Measurements from ENCODE around the gene SELENOH.

Gene SELENOH

GRCh38 chr11:57746920-57747319, 5.6 kb downstream of the SELENOH start:
- DNase-seq (ENCODE audit: low spot score) = no peak

GRCh38 chr11:57751176-57751575, 9.9 kb downstream of the SELENOH start:
- no peak for DNase-seq (ENCODE audit: low spot score)

DNA sequence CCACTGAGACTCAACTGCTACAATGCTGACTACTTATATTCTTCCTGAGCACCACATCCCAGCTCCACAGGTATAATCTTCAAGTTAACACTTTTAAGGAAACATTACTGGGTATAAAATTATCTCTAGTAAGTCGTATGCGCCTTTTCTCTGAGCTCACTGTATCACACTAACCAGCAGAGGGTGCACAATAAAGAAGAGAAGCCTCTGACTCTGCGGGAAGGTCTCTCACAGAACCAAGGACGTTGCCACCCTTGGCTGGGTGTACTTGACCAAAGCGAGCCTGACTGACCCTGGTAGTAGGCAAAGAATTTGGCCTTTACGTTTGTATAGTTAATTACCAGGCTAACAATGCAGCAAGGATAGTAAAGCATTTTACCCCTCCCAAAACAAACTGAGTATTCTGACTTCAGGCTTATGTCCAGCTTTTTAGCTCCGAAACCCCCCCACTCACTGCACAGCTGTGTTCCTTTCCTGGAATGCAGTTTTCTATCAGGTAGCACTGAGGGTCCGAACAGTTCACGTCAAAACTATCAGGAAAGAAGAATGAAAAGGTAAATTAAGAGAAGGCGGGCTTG, 10.5 kb downstream of the SELENOH start, which contains the start of gene BTBD18:
TSS of gene BTBD18 (minus strand) at position 144 of the 578 bp plus-strand sequence. CDS start 631 bp downstream, outside the sequence.
- DNase-seq (ENCODE audit: low spot score) = peak; percentile 56

GRCh38 chr11:57752954-57753353, 11.7 kb downstream of the SELENOH start:
- DNase-seq (ENCODE audit: low spot score) = no peak

- DNase-seq (ENCODE audit: low spot score) = no peak
Observed at GRCh38 chr11:57758174-57758573, 16.9 kb downstream of the SELENOH start.

- DNase-seq (ENCODE audit: low spot score) = peak; percentile 98
Observed at GRCh38 chr11:57761301-57762234, 20.3 kb downstream of the SELENOH start, which contains the start of gene CTNND1. Gene CTNND1 (plus strand): TSS chr11:57761802. CDS start chr11:57791479, 29,677 bp downstream.

DNA sequence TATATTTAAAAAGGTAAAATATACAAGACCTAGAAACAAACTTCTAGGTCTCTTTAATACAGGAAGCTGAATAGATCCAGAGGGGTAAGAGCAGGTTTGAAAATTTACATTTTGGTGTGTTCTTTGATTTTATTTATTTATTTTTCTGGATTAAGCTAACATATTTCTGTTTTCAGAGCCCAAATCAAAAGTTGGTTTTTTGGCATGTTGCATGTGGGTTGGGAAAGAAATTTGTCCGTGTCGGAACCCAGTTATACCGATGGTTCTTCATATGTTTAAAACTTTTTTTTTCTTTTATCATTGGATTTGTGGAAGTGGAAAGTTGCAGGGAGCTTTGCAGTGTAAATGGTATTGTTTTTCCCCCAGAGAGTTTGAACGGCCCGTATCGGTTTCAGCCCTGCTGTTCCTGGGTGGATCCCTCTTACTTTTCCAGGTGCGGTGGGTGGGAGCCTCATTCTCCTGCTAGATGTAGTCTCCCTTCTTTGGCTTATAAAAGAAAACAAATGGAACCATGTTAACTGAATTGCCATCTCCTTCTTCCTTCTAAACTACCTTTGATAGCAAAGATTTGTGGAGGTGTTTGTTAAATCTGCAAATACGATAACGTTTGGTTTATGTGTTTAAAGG, 21.1 kb downstream of the SELENOH start:
- DNase-seq (ENCODE audit: low spot score) = peak; percentile 50

DNA sequence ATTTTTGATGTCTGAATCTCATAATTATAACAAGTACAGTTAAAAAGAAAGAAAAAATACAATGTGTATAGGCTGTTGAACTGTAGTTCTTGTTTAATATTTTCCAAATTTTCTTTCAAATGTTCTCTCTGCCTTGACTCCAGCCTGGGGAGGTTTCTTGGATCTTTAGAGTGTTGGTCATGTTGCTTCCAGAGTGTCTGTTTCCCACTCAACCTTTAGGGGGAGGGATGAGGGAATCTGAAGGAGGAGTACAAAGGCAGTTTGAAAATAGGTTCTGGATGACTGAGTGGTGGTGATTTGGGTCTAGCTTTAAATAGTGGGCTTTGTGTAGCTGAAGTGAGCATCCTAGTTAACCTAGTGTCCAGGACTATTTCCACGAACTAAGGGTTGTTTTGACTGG, 22.3 kb downstream of the SELENOH start:
- peak; percentile 46 for DNase-seq (ENCODE audit: low spot score)

- DNase-seq (ENCODE audit: low spot score) = no peak
Observed at GRCh38 chr11:57764021-57764420, 22.7 kb downstream of the SELENOH start.

GRCh38 chr11:57764566-57764965, 23.3 kb downstream of the SELENOH start:
- DNase-seq (ENCODE audit: low spot score) = no peak

DNA sequence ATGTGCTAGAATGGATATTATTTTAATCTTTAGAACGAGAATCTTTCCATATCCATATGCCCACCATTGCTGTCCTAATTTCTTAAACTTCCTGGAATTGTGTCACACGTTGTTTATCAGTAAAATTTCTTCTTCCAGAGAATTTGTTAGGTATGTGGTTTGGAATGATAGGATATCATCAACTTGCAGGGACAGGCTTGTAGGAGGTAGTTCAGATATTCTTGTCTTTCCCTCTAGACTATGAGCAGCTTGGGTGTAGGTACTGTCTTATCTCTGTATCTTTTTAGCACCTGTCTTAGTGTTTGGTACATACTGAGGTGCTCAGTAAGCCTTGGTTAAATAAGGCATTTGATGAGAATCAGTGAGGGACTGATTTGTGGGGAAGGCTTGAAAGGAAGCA, 23.7 kb downstream of the SELENOH start:
- no peak for DNase-seq (ENCODE audit: low spot score)

DNA sequence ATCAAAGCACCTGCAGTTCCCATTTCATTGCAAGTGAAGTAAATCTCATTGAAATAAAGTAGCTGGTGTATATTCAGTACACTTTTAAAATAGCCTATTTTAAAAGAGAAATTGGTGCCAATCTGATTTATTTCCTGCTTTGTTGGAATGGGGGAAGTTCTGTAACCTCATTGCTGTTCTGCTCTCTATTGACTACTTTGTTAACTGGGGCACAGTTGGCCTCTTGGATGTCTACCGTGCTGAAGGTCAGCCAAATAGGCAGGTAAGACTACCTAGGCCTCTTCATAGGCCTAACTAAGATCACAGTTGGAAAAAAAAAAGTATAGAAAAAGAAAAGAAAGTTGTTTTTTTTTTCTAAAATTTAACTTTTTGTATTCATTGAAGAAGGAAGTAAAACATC, 29.5 kb downstream of the SELENOH start:
- no peak for DNase-seq (ENCODE audit: low spot score)

DNA sequence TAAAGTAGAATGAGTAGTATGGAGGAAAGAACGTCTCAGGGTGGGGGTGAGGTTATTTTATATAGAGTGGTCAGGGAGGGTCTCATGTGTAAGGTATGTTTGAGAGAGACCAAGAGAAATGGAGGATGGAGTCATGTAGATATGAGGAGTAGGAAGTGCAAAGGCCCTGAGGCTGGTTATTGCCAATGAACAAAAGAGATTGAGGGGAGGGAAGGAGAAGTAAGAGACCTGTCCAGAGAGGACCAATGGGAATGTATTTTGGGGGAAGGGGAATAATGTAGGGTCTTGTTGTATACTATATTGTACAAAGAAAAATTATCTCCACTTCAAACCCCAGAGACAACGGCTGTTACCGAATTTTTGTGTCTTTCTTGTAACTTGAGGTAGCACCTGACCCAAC, 30.1 kb downstream of the SELENOH start:
- DNase-seq (ENCODE audit: low spot score) = no peak

DNA sequence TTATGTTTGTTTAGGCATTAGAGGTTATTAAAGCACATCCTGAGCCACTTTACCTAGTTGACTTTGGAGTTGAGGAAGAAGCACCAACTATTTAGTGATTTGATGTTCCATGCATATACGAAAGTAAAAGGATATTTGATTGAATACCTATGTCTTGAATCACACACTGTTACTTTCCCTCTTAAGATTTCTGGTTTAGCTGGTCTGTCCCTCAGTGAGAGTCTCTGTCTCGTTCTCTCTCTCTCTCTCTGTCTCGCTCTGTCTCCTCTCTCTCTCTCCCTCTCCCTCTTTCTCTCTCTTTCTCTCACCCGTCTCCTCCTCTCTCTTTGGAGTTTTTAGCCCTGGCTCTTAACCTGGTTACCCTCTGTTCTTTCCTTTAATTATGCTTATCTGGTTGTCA, 31.3 kb downstream of the SELENOH start:
- no peak for DNase-seq (ENCODE audit: low spot score)

GRCh38 chr11:57773026-57773598, 31.8 kb downstream of the SELENOH start:
- DNase-seq (ENCODE audit: low spot score) = no peak

DNA sequence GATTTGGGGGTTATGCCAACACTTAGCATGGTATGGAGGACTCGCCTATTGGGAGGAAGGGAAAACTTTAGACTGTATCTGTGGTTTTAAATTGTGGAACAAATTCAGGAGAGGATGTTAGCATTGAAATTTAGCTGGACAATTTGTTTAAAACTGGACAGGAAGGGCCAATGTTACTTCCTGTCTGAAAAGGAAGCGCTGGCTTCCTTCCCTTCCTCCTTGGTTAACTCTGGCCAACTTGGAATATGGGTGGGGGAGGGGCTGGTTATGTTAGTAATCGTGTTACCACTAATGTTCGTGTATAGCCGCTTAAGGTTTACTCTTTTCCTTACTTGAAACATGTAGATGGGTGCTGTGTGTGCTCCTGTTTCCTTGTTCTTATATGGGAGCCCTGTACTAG, 34.2 kb downstream of the SELENOH start:
- no peak for DNase-seq (ENCODE audit: low spot score)

DNA sequence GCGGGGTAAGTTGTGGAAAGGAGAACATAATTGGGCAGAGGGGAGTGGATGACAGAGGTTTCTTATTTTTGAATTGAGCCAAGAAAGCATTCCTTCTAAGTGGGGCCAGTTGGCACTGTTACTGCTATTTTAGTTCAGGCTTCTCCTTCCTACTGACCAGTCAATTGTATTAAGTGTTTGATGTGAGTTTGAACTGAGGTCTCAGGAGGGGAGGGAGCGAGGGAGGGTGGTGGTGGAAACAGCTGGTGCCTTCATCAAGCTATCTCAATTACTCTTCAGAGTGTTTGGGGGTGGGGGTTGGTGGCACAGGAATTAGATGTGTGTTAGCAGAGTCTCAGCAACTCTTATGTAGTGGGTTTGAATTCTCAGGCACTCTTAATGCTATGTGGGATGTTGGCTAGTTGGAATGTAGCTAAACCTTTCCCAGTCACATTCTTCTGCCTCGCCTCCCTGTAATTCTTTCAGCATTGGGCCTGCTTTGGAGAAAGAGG, 34.8 kb downstream of the SELENOH start:
- DNase-seq (ENCODE audit: low spot score) = peak; percentile 42

GRCh38 chr11:57776577-57777210, 35.4 kb downstream of the SELENOH start:
- no peak for DNase-seq (ENCODE audit: low spot score)

DNA sequence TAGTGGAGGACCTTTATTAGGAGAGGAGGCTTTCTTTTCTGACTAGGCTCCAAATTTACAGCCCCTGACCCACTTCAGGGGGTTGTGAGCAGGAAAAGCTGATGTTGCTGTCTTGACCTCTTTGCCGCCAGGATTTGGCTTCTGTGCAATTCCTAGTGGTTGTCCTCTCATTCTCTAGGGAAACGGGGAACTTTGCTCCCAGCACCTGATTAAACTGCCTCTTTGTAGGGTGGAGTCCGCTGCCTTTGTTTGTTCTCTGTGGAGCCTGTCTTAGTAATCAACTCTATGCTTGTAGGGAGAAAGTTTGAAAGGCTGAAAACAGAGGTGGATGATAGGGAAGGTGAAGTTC, 36.7 kb downstream of the SELENOH start:
- DNase-seq (ENCODE audit: low spot score) = peak; percentile 62

- DNase-seq (ENCODE audit: low spot score) = peak; percentile 97
Observed at GRCh38 chr11:57778318-57779037, 37.2 kb downstream of the SELENOH start.

DNA sequence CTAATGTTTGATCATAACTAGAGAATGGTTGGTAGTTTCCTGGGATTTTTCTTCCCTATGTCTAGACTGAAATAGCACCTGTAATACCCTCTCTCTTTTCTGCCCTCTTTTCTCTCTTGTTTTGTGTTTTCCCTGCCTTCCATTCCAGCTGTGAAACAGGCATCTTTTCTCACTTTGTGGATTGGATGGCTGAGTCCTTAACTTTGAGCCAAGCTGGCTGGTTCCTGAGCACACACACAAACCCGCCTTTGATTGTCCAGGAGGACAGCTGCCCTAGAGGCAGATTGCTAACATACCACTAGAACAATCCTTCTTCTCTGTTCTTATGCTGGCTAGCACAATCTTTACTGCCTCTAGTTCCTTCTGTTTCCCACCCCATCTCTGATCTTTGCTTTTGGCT, 38.0 kb downstream of the SELENOH start:
- peak; percentile 75 for DNase-seq (ENCODE audit: low spot score)
